ENCODE measurements around the gene SCN3B. TPM values are rescaled to one million over a fixed set of nuclear protein-coding genes. Genes with fewer than 3 reads are reported as not detected.

SCN3B gene
- total and polyA plus RNA-seq, 2 of the 4 experiments (the other 2 are of a cell fraction): under 0.01 to 0.03 TPM

- dilution Hi-C loops (cut with HindIII; ENCODE audit: low sequenced_read_pairs, unreplicated experiment): no loop called here
- 38% methylated on average over 3 of the region's 9 CpGs; no CpG with 5 or more reads in 1 of the 2 experiments for WGBS, 2 experiments (ENCODE audit: extremely low coverage in 2 of 2, insufficient read length in 1 of 2)
- ChIA-PET CTCF (no interaction called here), POLR2A (ENCODE audit: unreplicated experiment) (no interaction called here)
- no peak overlapping the region for H4K8ac ChIP-seq (ENCODE audit: low read depth in 2 of 2, low read length in 2 of 2)
- in situ Hi-C loops (cut with MboI; ENCODE audit: low sequenced_read_pairs): no loop called here
- TF ChIP-seq RFX5 (IDR thresholded peaks at IDR 0.05; ENCODE audit: low read depth, low read length) (no peak), ELK1 (IDR thresholded peaks at IDR 0.05; ENCODE audit: borderline replicate concordance, low read depth, low read length) (no peak), CEBPB (IDR thresholded peaks at IDR 0.05; ENCODE audit: low read depth, low read length) (no peak), MAFK (IDR thresholded peaks at IDR 0.05; ENCODE audit: low read depth, low read length) (no peak), BHLHE40 (IDR thresholded peaks at IDR 0.05; ENCODE audit: low read depth, low read length) (no peak), FOS (IDR thresholded peaks at IDR 0.05; ENCODE audit: low read depth, low read length) (no peak), NFE2L2 (IDR thresholded peaks at IDR 0.05; ENCODE audit: low read depth, low read length) (no peak), MXI1 (IDR thresholded peaks at IDR 0.05; ENCODE audit: borderline replicate concordance, low read depth, low read length) (no peak), POLR2A (IDR thresholded peaks at IDR 0.05; ENCODE audit: low read depth, low read length) (no peak), RAD21 (IDR thresholded peaks at IDR 0.05; ENCODE audit: low read length) (no peak), USF2 (IDR thresholded peaks at IDR 0.05; ENCODE audit: low read depth, low read length) (no peak), CTCF (conservative IDR thresholded peaks at IDR 0.05; ENCODE audit: low read depth, low read length) (no peak), RCOR1 (IDR thresholded peaks at IDR 0.05; ENCODE audit: insufficient replicate concordance, low read length) (no peak), CHD1 (IDR thresholded peaks at IDR 0.05; ENCODE audit: low read depth, low read length) (no peak), SMC3 (IDR thresholded peaks at IDR 0.05; ENCODE audit: low read depth, low read length) (no peak), MAZ (IDR thresholded peaks at IDR 0.05; ENCODE audit: borderline replicate concordance, low read depth, low read length) (no peak)
- DNase-seq (no peak), ATAC-seq (ENCODE audit: low read depth) (no peak)
- no peaks in the 10 kb centered on the region for H3K9me3 ChIP-seq (ENCODE audit: control insufficient read depth, insufficient read depth, low read length)
- no peak overlapping the region for H2BK20ac ChIP-seq (ENCODE audit: low read depth, low read length)
- no peak overlapping the region for H3K27ac ChIP-seq (ENCODE audit: insufficient read depth, low read length)
- no peaks in the 10 kb centered on the region for H3K4me1 ChIP-seq (ENCODE audit: control insufficient read depth, insufficient read depth, low read length)
- no peak overlapping the region for H3K14ac ChIP-seq (replicated peaks; ENCODE audit: low read depth, low read length)
- no peak overlapping the region for H3K56ac ChIP-seq (ENCODE audit: extremely low read depth, insufficient read depth, low read length)
- H3K23ac ChIP-seq (ENCODE audit: low read depth, low read length): no peak overlapping the region
- no peaks in the 10 kb centered on the region for H3K36me3 ChIP-seq (ENCODE audit: control insufficient read depth, insufficient read depth, low read length)
- H4K20me1 ChIP-seq (ENCODE audit: insufficient read depth, low read length): no peaks in the 10 kb centered on the region
- peak overlapping the region; percentile 70 for H2AFZ ChIP-seq (replicated peaks; ENCODE audit: low read length, poor library complexity)
- H3K27me3 ChIP-seq (ENCODE audit: control insufficient read depth, insufficient read depth, low read length): peaks cover 26% of the 10 kb centered on the region
- no peak overlapping the region for H2AK9ac ChIP-seq (replicated peaks; ENCODE audit: low read depth, low read length, poor library complexity)
- H3K4me3 ChIP-seq (ENCODE audit: insufficient read depth, low read depth, low read length): no peak overlapping the region
- H3K4ac ChIP-seq (ENCODE audit: low read depth, low read length): no peak overlapping the region
- no peak overlapping the region for H2BK5ac ChIP-seq (ENCODE audit: low read depth, low read length, poor library complexity, severe bottlenecking)
- H3K79me1 ChIP-seq (ENCODE audit: low read depth in 1 of 2, low read length in 2 of 2): no peaks in the 10 kb centered on the region
- BruUV-seq (replicated peaks): no TSS peak
- H2BK120ac ChIP-seq (ENCODE audit: low read depth, low read length): no peak overlapping the region
- H3K18ac ChIP-seq (ENCODE audit: low read depth, low read length): no peak overlapping the region
- H2AK5ac ChIP-seq (ENCODE audit: low read depth, low read length): no peak overlapping the region
- no peaks in the 10 kb centered on the region for H3K9me1 ChIP-seq (ENCODE audit: insufficient read depth, low read length)
- H3K4me2 ChIP-seq (ENCODE audit: low read depth, low read length): no peak overlapping the region
- no peak overlapping the region for H2BK15ac ChIP-seq (ENCODE audit: low read depth, low read length)
- H3K9ac ChIP-seq (ENCODE audit: low read depth, low read length): no peak overlapping the region
- H4K5ac ChIP-seq (ENCODE audit: low read depth, low read length): no peak overlapping the region
- intact Hi-C loops (cut with micrococcal nuclease): no loop called here
- no peak overlapping the region for H4K91ac ChIP-seq (ENCODE audit: insufficient read depth, low read depth, low read length)
Observed at GRCh38 chr11:123702139-123702538, 47.7 kb upstream of the SCN3B start.
